Activated CD4-positive, alpha-beta memory T cell treated with anti-CD3 and anti-CD28 coated beads, Interleukin-2, amount 10 ng/mL, durations not matched to agents 7 days and 5 days (primary cell): ENCODE measurements around the gene ASAH2. TPM values are rescaled to one million over a fixed set of nuclear protein-coding genes. Genes with fewer than 3 reads are reported as not detected.

ENCODE experiments used
- CTCF ChIA-PET: fragments of 350-600 bp; sonication (Branson Sonifier 250); formaldehyde crosslinking; loops from one replicate; lab custom pipeline; 2021; ENCODE audit warnings: antibody characterized with exemption, inconsistent platforms; lab: Charles Lee
- POLR2A ChIA-PET: fragments of 350-600 bp; sonication (Branson Sonifier 250); formaldehyde crosslinking; loops from one replicate; lab custom pipeline; 2021; ENCODE audit warnings: antibody characterized with exemption; lab: Charles Lee
- DNase-seq: peaks from one replicate; pipeline ENCODE4 v3.0.0-alpha.2; 2020
- H3K27ac Mint-ChIP-seq: one replicate; pipeline ENCODE4 v1.8.0; 2021; ENCODE audit warnings: mild to moderate bottlenecking, mixed read lengths
- H3K27me3 Mint-ChIP-seq: one replicate; pipeline ENCODE4 v1.8.0; 2021; ENCODE audit warnings: mixed read lengths
- H3K36me3 Mint-ChIP-seq: one replicate; pipeline ENCODE4 v1.8.0; 2021; ENCODE audit warnings: low read depth, mixed read lengths
- H3K4me1 Mint-ChIP-seq: one replicate; pipeline ENCODE4 v1.8.0; 2021; ENCODE audit warnings: mixed read lengths
- H3K4me3 Mint-ChIP-seq: one replicate; pipeline ENCODE4 v1.8.0; 2021; ENCODE audit warnings: mild to moderate bottlenecking, mixed read lengths
- H3K9me3 Mint-ChIP-seq: one replicate; pipeline ENCODE4 v1.8.0; 2021; ENCODE audit warnings: mixed read lengths
- total RNA-seq, 2 experiments: library from RNA; stranded (reverse); gene quantifications; one replicate each; pipeline ENCODE4 v1.2.3, GENCODE V29; 2021

ASAH2 gene
- total RNA-seq, 2 experiments from 2014 or later, result 2.1 to 3.6 TPM

- H3K27me3 Mint-ChIP-seq, result peaks cover 11% of the 10 kb centered on the region
- H3K4me3 Mint-ChIP-seq, result no peak overlapping the region
- DNase-seq, result no peak
- CTCF ChIA-PET, result no interaction called here
- no peaks in the 10 kb centered on the region for H3K36me3 Mint-ChIP-seq
- H3K27ac Mint-ChIP-seq, result no peak overlapping the region
- POLR2A ChIA-PET, result no interaction called here
- no peaks in the 10 kb centered on the region for H3K4me1 Mint-ChIP-seq
- no peaks in the 10 kb centered on the region for H3K9me3 Mint-ChIP-seq
Observed at GRCh38 chr10:50216894-50217293, 34.4 kb downstream of the ASAH2 start.

DNA sequence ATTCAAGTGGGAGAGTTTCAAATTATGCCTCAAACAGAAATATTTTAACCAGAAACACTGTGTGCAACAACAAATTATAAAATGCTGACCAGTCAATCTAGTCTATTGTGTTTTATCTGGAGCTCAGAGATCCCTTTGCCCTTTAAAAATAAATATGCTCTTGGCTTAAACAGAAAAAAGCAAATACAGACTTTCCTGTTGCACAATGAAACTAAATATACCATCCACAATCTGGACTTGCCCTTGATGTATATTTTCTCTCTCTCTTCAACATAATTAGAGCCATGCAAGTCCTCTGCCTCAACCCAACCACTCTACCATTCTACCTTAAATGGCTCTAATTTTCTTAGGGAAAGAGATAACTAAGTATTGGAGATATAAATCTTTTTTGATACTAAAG lies 34.9 kb downstream of the ASAH2 start:
- ChIA-PET CTCF (no interaction called here), POLR2A (no interaction called here)
- H3K27ac Mint-ChIP-seq, result no peak overlapping the region
- no peaks in the 10 kb centered on the region for H3K9me3 Mint-ChIP-seq
- no peak overlapping the region for H3K4me3 Mint-ChIP-seq
- H3K36me3 Mint-ChIP-seq, result no peaks in the 10 kb centered on the region
- H3K4me1 Mint-ChIP-seq, result peaks cover 1% of the 10 kb centered on the region
- no peak for DNase-seq
- H3K27me3 Mint-ChIP-seq, result peaks cover 11% of the 10 kb centered on the region

DNA sequence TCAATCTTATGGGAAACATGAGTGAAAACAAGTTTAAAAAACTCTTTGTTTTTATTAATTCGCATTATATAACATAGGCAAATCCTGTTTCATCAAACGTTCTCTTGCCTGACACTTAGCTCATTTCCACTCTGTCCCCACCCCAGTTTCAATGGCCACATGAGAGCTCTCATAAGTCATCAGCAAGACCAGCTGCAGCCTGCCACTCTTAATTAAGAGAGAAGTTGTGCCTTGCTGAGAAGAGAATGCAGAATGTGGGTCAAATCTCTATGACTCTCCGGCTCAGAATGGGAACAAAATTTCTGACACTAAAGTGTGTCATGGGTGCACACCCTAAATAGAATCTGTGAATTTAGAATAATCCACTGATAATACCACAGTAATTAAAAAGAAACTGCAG lies 39.6 kb downstream of the ASAH2 start:
- Mint-ChIP-seq H3K27me3 (peaks cover 18% of the 10 kb centered on the region), H3K4me3 (no peak overlapping the region), H3K9me3 (no peaks in the 10 kb centered on the region), H3K36me3 (no peaks in the 10 kb centered on the region), H3K27ac (no peak overlapping the region), H3K4me1 (peaks cover 10% of the 10 kb centered on the region)
- POLR2A ChIA-PET, result no interaction called here
- DNase-seq, result no peak
- CTCF ChIA-PET, result no interaction called here

DNA sequence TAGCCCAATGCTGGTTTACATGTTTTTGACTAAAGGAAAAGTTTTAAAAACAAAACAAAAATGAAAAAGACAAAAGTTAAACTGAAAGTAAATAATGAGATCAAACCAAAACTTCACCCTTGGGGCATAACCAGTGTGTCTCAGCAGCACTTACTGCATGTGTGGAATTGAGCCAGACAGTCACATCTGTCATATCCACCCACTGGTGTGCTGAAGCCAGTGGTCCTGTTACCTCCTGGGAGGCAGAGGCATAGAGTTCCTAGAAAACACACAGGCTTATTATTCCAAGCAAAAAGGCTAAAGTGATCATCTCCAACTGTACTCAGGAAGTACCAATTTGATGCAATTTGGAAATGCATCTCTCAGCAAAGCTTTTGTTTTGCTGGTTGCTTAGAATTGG lies 40.4 kb downstream of the ASAH2 start:
- Mint-ChIP-seq H3K27me3 (peaks cover 23% of the 10 kb centered on the region), H3K4me1 (peaks cover 10% of the 10 kb centered on the region), H3K27ac (no peak overlapping the region), H3K36me3 (no peaks in the 10 kb centered on the region), H3K4me3 (no peak overlapping the region), H3K9me3 (no peaks in the 10 kb centered on the region)
- ChIA-PET CTCF (no interaction called here), POLR2A (no interaction called here)
- no peak for DNase-seq

Other genes with a start within 250 kb of the ASAH2 start
- gene WASHC2A, start 183.6 kb downstream of the ASAH2 start, total RNA-seq, result 10 to 100 TPM; 34.7 to 35.0 TPM